ENCODE data around the gene WIZ. TPM values are rescaled to one million over a fixed set of nuclear protein-coding genes. Genes with fewer than 3 reads are reported as not detected.

The WIZ gene
- polyA plus RNA-seq, 1 donor (not counting 4 experiments of a cell fraction or from before 2014, with no cell fraction given): 5.1 TPM

- no peaks in the 10 kb centered on the region for H3K27me3 ChIP-seq (ENCODE audit: control insufficient read depth, extremely low read depth, insufficient read depth, low read length)
- peaks cover 8% of the 10 kb centered on the region for H3K4me1 ChIP-seq (ENCODE audit: control insufficient read depth, extremely low read depth, insufficient read depth, low read length)
- dilution Hi-C loops (cut with MboI; ENCODE audit: extremely low pct_ligation_motif_present, low sequenced_read_pairs): no loop called here
- DNase-seq (ENCODE audit: low read depth, low spot score) (no peak), FAIRE-seq (no peak)
- peak overlapping the region; percentile 97 for H3K4me2 ChIP-seq (ENCODE audit: control insufficient read depth, extremely low read depth, insufficient read depth, low read depth, low read length)
- no peak for TF ChIP-seq EZH2 (IDR thresholded peaks at IDR 0.05; ENCODE audit: low read length)
- TF ChIP-seq CTCF (optimal IDR thresholded peaks at IDR 0.05 in 1 of 3, IDR thresholded peaks at IDR 0.05 in 1 of 3, conservative IDR thresholded peaks at IDR 0.05 in 1 of 3; ENCODE audit: extremely low read depth in 1 of 3, insufficient read depth in 2 of 3, low read length in 3 of 3): no peak
- H3K79me2 ChIP-seq (ENCODE audit: control insufficient read depth, insufficient read depth, low read length): peaks cover 48% of the 10 kb centered on the region
- H3K27ac ChIP-seq (ENCODE audit: control insufficient read depth, insufficient read depth, low read length): peak overlapping the region; percentile 69
- H3K36me3 ChIP-seq (ENCODE audit: control insufficient read depth in 2 of 2, extremely low read depth in 1 of 2, insufficient read depth in 2 of 2, low read length in 2 of 2): peaks cover 8 to 22% of the 10 kb centered on the region in 2 experiments
- peak overlapping the region; percentile 73 to 94 (median 79) for H3K4me3 ChIP-seq (ENCODE audit: control insufficient read depth in 2 of 3, extremely low read depth in 1 of 3, insufficient read depth in 2 of 3, low read depth in 1 of 3, low read length in 3 of 3)
- peak overlapping the region; percentile 88 for H3K9ac ChIP-seq (ENCODE audit: control insufficient read depth, extremely low read depth, insufficient read depth, low read length)
- no peaks in the 10 kb centered on the region for H4K20me1 ChIP-seq (ENCODE audit: control insufficient read depth, extremely low read depth, insufficient read depth, low read length)
- H3K9me1 ChIP-seq (ENCODE audit: control insufficient read depth, extremely low read depth, insufficient read depth, low read length): no peaks in the 10 kb centered on the region
- no peaks in the 10 kb centered on the region for H3K9me3 ChIP-seq (ENCODE audit: control insufficient read depth, low read depth, low read length)
- H2AFZ ChIP-seq (ENCODE audit: control insufficient read depth, low read length): peak overlapping the region; percentile 30
Measured at GRCh38 chr19:15432018-15432494, 17.7 kb downstream of the WIZ start.

GRCh38 chr19:15431396-15432017, 18.2 kb downstream of the WIZ start:
- Histone ChIP-seq H4K20me1 (ENCODE audit: control insufficient read depth, extremely low read depth, insufficient read depth, low read length) (no peaks in the 10 kb centered on the region), H3K9ac (ENCODE audit: control insufficient read depth, extremely low read depth, insufficient read depth, low read length) (peak overlapping the region; percentile 88), H3K9me1 (ENCODE audit: control insufficient read depth, extremely low read depth, insufficient read depth, low read length) (no peaks in the 10 kb centered on the region), H3K4me1 (ENCODE audit: control insufficient read depth, extremely low read depth, insufficient read depth, low read length) (peaks cover 8% of the 10 kb centered on the region), H3K27me3 (ENCODE audit: control insufficient read depth, extremely low read depth, insufficient read depth, low read length) (no peaks in the 10 kb centered on the region), H3K27ac (ENCODE audit: control insufficient read depth, insufficient read depth, low read length) (peak overlapping the region; percentile 69), H3K4me3 (ENCODE audit: control insufficient read depth in 2 of 3, extremely low read depth in 1 of 3, insufficient read depth in 2 of 3, low read depth in 1 of 3, low read length in 3 of 3) (peak overlapping the region; percentile 73 to 94 (median 79)), H3K4me2 (ENCODE audit: control insufficient read depth, extremely low read depth, insufficient read depth, low read depth, low read length) (peak overlapping the region; percentile 97), H3K79me2 (ENCODE audit: control insufficient read depth, insufficient read depth, low read length) (peaks cover 48% of the 10 kb centered on the region), H3K36me3 (ENCODE audit: control insufficient read depth in 2 of 2, extremely low read depth in 1 of 2, insufficient read depth in 2 of 2, low read length in 2 of 2) (peaks cover 12 to 25% of the 10 kb centered on the region in 2 experiments), H3K9me3 (ENCODE audit: control insufficient read depth, low read depth, low read length) (no peaks in the 10 kb centered on the region), H2AFZ (ENCODE audit: control insufficient read depth, low read length) (no peak overlapping the region)
- FAIRE-seq: no peak
- no peak for TF ChIP-seq EZH2 (IDR thresholded peaks at IDR 0.05; ENCODE audit: low read length)
- no peak for TF ChIP-seq CTCF (optimal IDR thresholded peaks at IDR 0.05 in 1 of 3, IDR thresholded peaks at IDR 0.05 in 1 of 3, conservative IDR thresholded peaks at IDR 0.05 in 1 of 3; ENCODE audit: extremely low read depth in 1 of 3, insufficient read depth in 2 of 3, low read length in 3 of 3)
- dilution Hi-C loops (cut with MboI; ENCODE audit: extremely low pct_ligation_motif_present, low sequenced_read_pairs): no loop called here
- DNase-seq (ENCODE audit: low read depth, low spot score): no peak
